Measurements from ENCODE around the gene WASF1. TPM values are rescaled to one million over a fixed set of nuclear protein-coding genes. Genes with fewer than 3 reads are reported as not detected.

WASF1 gene
- total RNA-seq, 2 donors from 2014 or later = 31.1 to 35.3 TPM

DNA sequence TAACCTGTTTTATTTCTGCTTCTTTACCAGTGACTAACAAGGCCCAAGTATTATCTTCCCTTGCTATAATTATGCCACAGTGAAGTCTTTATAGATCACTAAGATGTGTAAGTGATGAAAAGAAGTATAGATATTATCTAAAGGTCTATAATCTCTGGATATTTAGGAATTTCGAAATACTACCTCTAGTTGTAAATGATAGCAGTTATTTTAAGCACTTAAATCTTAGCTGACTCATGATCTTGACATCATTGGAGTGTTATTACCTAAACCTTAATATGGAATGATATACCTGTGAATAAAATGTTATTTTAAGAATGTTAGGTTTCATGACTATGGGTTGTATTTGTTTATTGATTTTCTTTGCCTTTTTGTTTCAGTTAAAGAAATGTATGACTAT, 32.3 kb upstream of the WASF1 start:
- Mint-ChIP-seq H3K36me3 (ENCODE audit: low read depth) (peaks cover 64% of the 10 kb centered on the region), H3K4me3 (no peak overlapping the region), H3K4me1 (no peaks in the 10 kb centered on the region), H3K27me3 (ENCODE audit: insufficient read depth) (no peaks in the 10 kb centered on the region), H3K9me3 (no peaks in the 10 kb centered on the region), H3K27ac (no peak overlapping the region)
- Histone ChIP-seq H3K27me3 (ENCODE audit: control insufficient read depth, insufficient read depth, low read length, poor library complexity, severe bottlenecking) (no peaks in the 10 kb centered on the region), H3K36me3 (ENCODE audit: control insufficient read depth, insufficient read depth, low read length) (peaks cover 85% of the 10 kb centered on the region), H3K4me3 (ENCODE audit: low read length) (no peak overlapping the region), H3K27ac (ENCODE audit: low read depth, low read length) (no peak overlapping the region), H3K4me1 (ENCODE audit: control insufficient read depth, insufficient read depth, low read length) (no peaks in the 10 kb centered on the region), H3K9me3 (ENCODE audit: control insufficient read depth, low read length) (peaks cover 4% of the 10 kb centered on the region), H3K9ac (ENCODE audit: extremely low read depth, low read length, poor library complexity, severe bottlenecking) (no peak overlapping the region)
- TF ChIP-seq, protein P1, sequence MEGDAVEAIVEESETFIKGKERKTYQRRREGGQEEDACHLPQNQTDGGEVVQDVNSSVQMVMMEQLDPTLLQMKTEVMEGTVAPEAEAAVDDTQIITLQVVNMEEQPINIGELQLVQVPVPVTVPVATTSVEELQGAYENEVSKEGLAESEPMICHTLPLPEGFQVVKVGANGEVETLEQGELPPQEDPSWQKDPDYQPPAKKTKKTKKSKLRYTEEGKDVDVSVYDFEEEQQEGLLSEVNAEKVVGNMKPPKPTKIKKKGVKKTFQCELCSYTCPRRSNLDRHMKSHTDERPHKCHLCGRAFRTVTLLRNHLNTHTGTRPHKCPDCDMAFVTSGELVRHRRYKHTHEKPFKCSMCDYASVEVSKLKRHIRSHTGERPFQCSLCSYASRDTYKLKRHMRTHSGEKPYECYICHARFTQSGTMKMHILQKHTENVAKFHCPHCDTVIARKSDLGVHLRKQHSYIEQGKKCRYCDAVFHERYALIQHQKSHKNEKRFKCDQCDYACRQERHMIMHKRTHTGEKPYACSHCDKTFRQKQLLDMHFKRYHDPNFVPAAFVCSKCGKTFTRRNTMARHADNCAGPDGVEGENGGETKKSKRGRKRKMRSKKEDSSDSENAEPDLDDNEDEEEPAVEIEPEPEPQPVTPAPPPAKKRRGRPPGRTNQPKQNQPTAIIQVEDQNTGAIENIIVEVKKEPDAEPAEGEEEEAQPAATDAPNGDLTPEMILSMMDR (conservative IDR thresholded peaks at IDR 0.05) = no peak
- WGBS, 2 experiments (ENCODE audit: insufficient coverage in 1 of 2, insufficient read length in 1 of 2) = 92% methylated on average over 1 of the region's 1 CpG; no CpG with 5 or more reads in 1 of the 2 experiments
- no peak for DNase-seq

DNA sequence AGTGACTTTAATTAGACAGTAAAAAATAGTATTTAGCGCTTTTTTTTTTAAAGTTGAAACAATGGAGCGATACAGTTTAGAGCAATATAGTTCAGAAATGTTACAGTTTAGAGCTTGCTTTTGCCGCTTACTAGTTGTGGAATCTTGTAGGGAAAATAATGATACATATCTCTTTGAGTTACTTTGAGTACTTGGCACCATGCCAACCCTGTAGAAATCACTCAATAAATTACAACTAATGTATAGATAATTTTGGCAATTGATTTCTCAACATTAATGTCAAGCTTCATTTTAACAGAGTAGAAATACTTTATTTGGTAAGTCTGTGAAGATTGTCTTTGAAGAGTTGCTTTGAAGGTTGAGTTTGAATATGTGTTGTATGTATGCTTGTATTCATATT, 28.2 kb upstream of the WASF1 start:
- Mint-ChIP-seq H3K36me3 (ENCODE audit: low read depth) (peaks cover 48% of the 10 kb centered on the region), H3K4me3 (no peak overlapping the region), H3K27ac (no peak overlapping the region), H3K4me1 (peaks cover 8% of the 10 kb centered on the region), H3K9me3 (no peaks in the 10 kb centered on the region), H3K27me3 (ENCODE audit: insufficient read depth) (no peaks in the 10 kb centered on the region)
- H3K4me1 ChIP-seq (ENCODE audit: control insufficient read depth, insufficient read depth, low read length) = peaks cover 3% of the 10 kb centered on the region
- TF ChIP-seq, protein P1 (conservative IDR thresholded peaks at IDR 0.05) = no peak
- H3K36me3 ChIP-seq (ENCODE audit: control insufficient read depth, insufficient read depth, low read length) = peaks cover 50% of the 10 kb centered on the region
- H3K27me3 ChIP-seq (ENCODE audit: control insufficient read depth, insufficient read depth, low read length, poor library complexity, severe bottlenecking) = no peaks in the 10 kb centered on the region
- WGBS, 2 experiments (ENCODE audit: insufficient coverage in 1 of 2, insufficient read length in 1 of 2) = 95% methylated on average over 3 of the region's 3 CpGs; no CpG with 5 or more reads in 1 of the 2 experiments
- H3K9me3 ChIP-seq (ENCODE audit: control insufficient read depth, low read length) = peaks cover 4% of the 10 kb centered on the region
- no peak overlapping the region for H3K4me3 ChIP-seq (ENCODE audit: low read length)
- no peak for DNase-seq
- no peak overlapping the region for H3K9ac ChIP-seq (ENCODE audit: extremely low read depth, low read length, poor library complexity, severe bottlenecking)
- no peak overlapping the region for H3K27ac ChIP-seq (ENCODE audit: low read depth, low read length)

GRCh38 chr6:110201151-110201884, 21.8 kb upstream of the WASF1 start:
- H3K4me3 Mint-ChIP-seq = no peak overlapping the region
- WGBS, 2 experiments (ENCODE audit: insufficient coverage in 1 of 2, insufficient read length in 1 of 2) = 83 to 93% methylated on average over 1 to 3 of the region's 3 CpGs

More at GRCh38 chr6:110201151-110201884, 21.8 kb upstream of the WASF1 start:
- Histone ChIP-seq H3K4me1 (ENCODE audit: control insufficient read depth, insufficient read depth, low read length) (peaks cover 13% of the 10 kb centered on the region), H3K36me3 (ENCODE audit: control insufficient read depth, insufficient read depth, low read length) (peaks cover 7% of the 10 kb centered on the region), H3K9me3 (ENCODE audit: control insufficient read depth, low read length) (peaks cover 4% of the 10 kb centered on the region), H3K9ac (ENCODE audit: extremely low read depth, low read length, poor library complexity, severe bottlenecking) (no peak overlapping the region), H3K27ac (ENCODE audit: low read depth, low read length) (no peak overlapping the region), H3K4me3 (ENCODE audit: low read length) (no peak overlapping the region), H3K27me3 (ENCODE audit: control insufficient read depth, insufficient read depth, low read length, poor library complexity, severe bottlenecking) (no peaks in the 10 kb centered on the region)
- TF ChIP-seq, protein P1 (conservative IDR thresholded peaks at IDR 0.05) = no peak
- no peaks in the 10 kb centered on the region for H3K9me3 Mint-ChIP-seq
- H3K27ac Mint-ChIP-seq = no peak overlapping the region
- no peaks in the 10 kb centered on the region for H3K27me3 Mint-ChIP-seq (ENCODE audit: insufficient read depth)
- no peak for DNase-seq
- H3K36me3 Mint-ChIP-seq (ENCODE audit: low read depth) = peaks cover 21% of the 10 kb centered on the region
- H3K4me1 Mint-ChIP-seq = peaks cover 10% of the 10 kb centered on the region
